ENCODE measurements around the gene NDUFB10.
A peak's percentile ranks its signal among the peaks of the same experiment; 100 is the strongest.
"Not testable (repeated sequence)": the region's sequence is repeated elsewhere in the genome, so short reads cannot be mapped to it uniquely, and the experiment has no call there.

Gene NDUFB10

GRCh38 chr16:1959269-1960039 is at the start of gene NDUFB10:
NDUFB10 (plus strand) TSS chr16:1959538; CDS start chr16:1959625, 87 bp downstream.
- peak; percentile 87 for DNase-seq

- DNase-seq = no peak
Observed at GRCh38 chr16:1909561-1910231, 49.6 kb upstream of the NDUFB10 start.

DNA sequence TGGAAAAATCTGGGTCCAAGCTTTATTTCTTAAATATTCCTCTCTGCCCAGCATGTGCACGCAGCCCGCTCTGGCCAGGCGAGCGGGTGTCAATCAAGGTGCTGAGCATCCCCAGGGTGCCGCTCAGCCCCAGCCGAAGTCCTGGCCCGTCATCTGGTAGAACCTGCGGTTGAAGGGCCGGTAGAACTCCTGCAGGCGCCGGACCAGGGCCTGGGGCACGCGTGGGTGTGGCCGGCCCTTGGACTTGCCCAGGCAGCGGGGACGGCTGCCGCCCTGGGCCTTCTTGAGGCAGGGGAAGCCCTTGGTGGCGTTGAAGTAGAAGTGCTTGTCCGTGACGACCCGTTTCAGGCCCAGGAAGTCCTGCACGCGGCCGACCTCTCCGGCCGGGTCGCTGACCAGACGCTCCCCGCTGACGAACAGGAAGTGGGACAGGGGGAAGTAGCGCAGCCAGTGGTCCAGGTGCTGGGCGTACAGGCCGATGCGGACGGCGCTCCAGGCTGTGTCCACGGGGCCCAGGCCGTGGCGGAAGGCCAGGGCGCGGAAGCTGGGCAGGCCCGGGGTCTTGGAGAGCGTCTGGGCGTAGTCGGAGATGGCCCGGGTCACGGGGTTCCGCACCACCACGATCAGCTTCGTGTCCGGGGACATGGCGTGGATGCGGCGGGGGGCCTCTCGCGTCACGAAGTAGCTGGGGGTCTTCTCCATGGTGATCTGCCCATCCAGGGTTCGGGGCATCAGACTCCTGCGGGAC is 47.7 kb upstream of the NDUFB10 start:
- DNase-seq = no peak

- no peak for DNase-seq
Observed at GRCh38 chr16:1912215-1912543, 47.2 kb upstream of the NDUFB10 start.

GRCh38 chr16:1913327-1914083 is 45.8 kb upstream of the NDUFB10 start:
- DNase-seq = no peak

DNA sequence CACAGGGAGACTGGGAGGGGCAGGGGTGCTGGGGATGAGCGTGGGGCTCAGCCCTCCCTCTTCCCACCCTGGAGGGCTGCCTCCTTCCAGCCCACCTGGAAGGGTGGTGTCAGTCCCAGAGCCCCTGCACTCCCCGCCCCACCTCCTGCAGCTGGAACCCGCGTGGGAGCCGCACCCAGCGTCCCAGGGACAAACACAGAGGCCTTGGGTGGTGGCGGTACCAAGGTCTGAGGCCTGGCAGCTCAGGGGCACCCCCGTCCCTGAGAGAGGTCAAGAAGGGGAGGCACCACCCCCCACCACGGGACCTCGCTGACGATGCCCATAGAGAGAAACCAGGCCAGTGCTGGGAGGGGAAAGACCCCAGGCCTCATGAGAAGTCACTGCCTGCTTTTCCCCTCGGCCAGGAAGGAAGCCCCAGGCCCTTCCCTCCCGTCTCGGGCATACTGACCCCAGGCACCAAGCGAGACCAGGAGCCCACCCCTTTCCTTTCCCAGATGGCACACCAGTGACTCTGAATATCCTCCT is 45.2 kb upstream of the NDUFB10 start:
- no peak for DNase-seq

GRCh38 chr16:1914988-1915387 is 44.4 kb upstream of the NDUFB10 start:
- DNase-seq = no peak

- DNase-seq = no peak
Observed at GRCh38 chr16:1915732-1916639, 43.4 kb upstream of the NDUFB10 start.

DNA sequence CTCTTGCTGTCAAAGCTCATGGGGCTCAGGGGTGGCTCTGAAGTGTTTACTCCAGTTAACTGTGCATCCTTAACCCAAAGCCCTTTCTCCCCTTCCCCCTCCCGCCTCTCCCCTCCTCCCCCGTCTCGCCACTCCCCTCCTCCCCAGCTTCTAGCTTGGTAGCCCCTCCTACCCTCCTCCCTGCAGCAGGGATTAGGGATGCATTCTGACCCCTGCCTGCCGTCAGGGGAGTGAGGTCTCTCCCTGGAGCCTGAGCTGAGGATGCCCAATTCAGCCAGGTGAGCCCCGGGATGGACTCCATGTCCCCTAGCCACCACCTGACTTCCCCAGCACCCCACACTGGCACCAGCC is 42.7 kb upstream of the NDUFB10 start:
- DNase-seq = no peak

GRCh38 chr16:1917056-1917664 is 42.2 kb upstream of the NDUFB10 start:
- no peak for DNase-seq

- no peak for DNase-seq
Observed at GRCh38 chr16:1917665-1918350, 41.5 kb upstream of the NDUFB10 start.

- DNase-seq = no peak
Observed at GRCh38 chr16:1918351-1919326, 40.7 kb upstream of the NDUFB10 start, which contains the start of gene HS3ST6. HS3ST6 (minus strand) TSS chr16:1918415; CDS start chr16:1918323, 92 bp downstream.

DNA sequence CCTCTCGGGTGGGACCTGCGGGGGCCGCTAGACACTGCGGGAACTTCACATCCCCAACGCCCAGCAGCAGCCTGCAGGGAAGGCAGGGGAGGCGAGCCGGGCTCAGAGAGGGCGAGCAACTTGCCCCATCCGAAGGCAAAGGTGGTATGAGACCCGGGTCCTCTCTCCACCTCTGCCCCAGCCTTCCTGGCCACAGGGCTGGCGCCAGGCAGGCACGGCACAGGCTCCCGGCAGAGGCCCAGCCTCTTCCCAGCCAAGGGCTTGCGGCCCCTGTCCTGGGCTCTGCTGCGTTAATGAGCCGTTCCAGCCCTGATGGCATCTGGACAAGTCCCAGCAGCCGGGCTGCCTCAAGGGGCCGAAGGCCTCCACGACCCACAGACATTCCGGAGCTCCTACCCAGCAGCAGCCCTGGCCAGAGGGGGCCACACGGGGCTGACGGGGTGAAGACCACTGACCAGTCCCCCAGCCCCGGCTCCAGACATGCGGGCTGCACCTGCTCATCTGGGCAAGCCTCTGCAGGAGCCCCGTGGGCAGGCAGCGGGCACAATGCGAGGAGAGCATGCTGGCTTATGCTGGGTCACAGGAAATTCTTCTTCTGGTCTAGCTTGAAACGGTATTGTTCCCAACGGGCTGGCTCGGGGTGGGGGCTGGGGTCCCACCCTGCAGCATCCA is 39.9 kb upstream of the NDUFB10 start:
- no peak for DNase-seq

DNA sequence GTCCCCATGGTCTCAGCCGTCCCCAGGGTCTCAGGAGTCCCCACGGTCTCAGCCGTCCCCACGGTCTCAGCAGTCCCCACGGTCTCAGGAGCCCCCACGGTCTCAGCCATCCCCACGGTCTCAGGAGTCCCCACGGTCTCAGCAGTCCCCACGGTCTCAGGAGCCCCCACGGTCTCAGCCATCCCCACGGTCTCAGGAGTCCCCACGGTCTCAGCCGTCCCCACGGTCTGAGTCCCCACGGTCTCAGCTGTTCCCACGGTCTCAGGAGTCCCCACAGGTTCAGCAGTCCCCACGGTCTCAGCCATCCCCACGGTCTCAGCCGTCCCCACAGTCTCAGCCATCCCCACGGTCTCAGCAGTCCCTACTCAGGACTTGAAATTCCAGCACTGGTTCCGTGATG is 39.2 kb upstream of the NDUFB10 start:
- not testable (repeated sequence) for DNase-seq

DNA sequence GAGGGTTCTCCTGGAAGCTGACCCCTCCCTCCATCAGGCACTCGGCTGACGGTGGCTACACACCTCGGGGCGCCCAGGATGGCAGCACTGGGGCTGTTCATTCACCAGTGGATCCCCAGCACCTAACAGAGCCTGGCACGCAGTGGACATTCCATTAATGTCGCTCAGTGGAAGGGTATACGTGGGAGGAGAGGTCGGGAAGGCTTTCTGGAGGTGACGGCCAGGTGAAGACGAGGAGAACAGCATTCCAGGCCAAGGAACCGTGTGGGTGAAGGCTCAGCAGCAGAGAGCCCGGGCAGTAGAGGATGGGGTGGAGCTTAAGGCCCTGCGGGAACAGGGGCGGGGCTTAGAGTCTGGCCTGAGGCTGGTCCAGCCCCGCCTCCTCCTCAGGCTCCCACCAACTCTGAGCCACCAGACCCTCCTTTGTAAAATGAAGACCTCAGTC is 38.6 kb upstream of the NDUFB10 start:
- DNase-seq = no peak

DNA sequence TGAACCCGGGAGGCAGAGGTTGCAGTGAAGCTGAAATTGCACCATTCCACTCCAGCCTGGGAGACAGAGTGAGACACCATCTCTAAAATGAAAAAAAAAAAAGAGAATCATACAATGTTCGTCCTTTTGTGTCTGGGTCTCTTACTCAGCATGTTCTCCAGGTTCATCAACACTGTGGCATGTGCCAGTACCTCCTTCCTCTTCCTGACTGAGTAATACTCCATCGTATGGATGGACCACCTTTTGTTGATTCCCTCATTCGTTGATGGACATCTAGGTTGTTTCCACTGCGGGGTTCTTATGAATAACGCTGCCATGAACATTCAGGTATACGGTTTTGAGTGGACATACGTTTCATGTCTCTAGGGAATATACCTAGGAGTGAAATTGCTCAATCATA is 37.0 kb upstream of the NDUFB10 start:
- DNase-seq = no peak

GRCh38 chr16:1923299-1924034 is 35.9 kb upstream of the NDUFB10 start:
- no peak for DNase-seq

DNA sequence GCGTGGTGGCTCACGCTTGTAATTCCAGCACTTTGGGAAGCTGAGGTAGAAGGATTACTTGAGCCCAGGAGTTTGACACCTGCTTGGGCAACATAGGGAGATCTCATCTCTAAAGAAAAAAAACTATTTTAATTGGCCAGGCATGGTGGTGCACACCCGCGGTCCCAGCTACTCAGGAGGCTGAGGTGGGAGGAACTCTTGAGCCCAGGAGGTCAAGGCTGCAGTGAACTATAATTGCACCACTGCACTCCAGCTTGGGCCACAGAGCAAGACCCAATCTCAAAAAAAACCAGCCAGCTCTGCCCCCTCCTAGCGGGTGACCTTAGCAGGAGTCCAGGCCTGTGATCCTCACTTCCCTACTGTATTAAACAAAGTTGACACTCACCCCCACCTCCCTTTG is 35.2 kb upstream of the NDUFB10 start:
- DNase-seq = no peak
